M059J (cell line): ENCODE data around the gene GPR65. TPM values are rescaled to one million over a fixed set of nuclear protein-coding genes. Genes with fewer than 3 reads are reported as not detected.

Experiments used
- DNase-seq: peaks from one replicate; pipeline ENCODE4 v3.0.0-alpha.2; 2012; ENCODE audit warnings: low read depth
- total RNA-seq: library from RNA; depleted of rRNA; stranded (reverse); fragments of >200 nt; shearing (Covaris generic); gene quantifications from 2 replicates; pipeline ENCODE4 v1.2.3, GENCODE V29; 2014; rRNA removed

GPR65 gene
- total RNA-seq, 1 experiment from 2014 or later = 0.05 TPM

DNA sequence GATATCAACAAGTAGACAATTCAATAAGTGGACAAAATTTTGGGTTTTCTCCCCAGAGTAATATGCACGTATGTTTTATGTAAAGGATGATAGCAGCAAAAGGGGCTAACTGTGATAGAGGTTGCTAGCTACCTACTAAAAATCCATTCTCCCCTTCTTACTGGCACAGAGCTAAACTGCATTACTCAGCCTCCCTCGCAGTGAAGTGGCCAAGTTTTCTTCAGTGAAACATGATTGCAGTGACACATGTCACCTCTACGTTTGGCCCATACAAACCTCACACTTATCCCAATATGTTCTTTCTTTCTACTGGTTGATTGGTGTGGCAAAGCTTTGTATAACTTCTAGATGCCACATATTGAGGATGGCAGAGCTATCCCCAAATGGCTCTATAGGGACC is 34.3 kb downstream of the GPR65 start:
- DNase-seq = no peak

DNA sequence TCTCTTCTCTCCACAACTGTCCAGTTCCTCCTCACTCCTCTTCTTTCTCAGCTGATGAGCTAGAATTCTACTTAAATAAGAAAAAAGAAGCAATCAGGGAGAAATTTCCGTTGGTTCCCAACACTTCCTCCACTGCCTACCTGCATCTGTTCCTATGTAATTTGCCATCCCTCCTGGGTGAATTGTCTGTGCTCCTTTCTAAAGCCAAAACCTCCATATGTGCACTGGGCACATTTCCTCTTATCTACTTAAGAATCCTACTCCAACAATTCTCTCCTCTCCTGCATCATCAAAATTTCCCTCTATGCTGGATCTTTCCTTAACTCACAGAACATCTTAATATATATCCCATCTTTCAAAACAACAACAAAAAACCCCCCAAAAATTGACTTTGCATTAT is 35.2 kb downstream of the GPR65 start:
- DNase-seq = no peak

- no peak for DNase-seq
Measured at GRCh38 chr14:88043529-88044443, 38.9 kb downstream of the GPR65 start.

GRCh38 chr14:88044444-88044758 is 39.5 kb downstream of the GPR65 start:
- DNase-seq = no peak

- no peak for DNase-seq
Measured at GRCh38 chr14:88044776-88045446, 40.0 kb downstream of the GPR65 start.

- DNase-seq = no peak
Measured at GRCh38 chr14:88045705-88046104, 40.8 kb downstream of the GPR65 start.

- no peak for DNase-seq
Measured at GRCh38 chr14:88048351-88048750, 43.4 kb downstream of the GPR65 start.

GRCh38 chr14:88049266-88049665 is 44.3 kb downstream of the GPR65 start:
- DNase-seq = no peak

- DNase-seq = no peak
Measured at GRCh38 chr14:88049936-88050335, 45.0 kb downstream of the GPR65 start.

DNA sequence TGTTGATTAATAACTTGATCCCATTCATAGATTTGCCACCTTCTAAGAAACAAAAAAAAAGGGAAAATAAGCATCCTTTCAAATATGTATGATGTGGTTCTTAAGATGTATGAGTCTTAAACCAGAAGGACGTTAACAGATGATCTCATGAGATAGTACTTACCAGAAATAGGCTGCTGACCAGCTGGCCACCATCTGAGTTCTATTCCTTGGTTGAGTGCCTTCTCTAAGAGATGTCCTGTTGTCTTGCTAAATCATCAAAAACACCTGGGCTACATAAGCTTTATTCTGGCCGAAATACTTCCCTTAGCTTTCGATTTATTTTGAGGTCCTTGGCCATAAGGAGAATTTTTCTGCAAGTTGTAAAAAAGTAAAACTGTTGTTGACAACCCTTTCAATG is 55.6 kb downstream of the GPR65 start:
- no peak for DNase-seq

- no peak for DNase-seq
Measured at GRCh38 chr14:88063811-88064210, 58.9 kb downstream of the GPR65 start.

Other genes with a start within 250 kb of the GPR65 start
- 13.3 and 15.7 TPM in 2 replicates for gene GALC, start 12.0 kb upstream of the GPR65 start, total RNA-seq